HepG2 (cell line): ENCODE results near the gene SH3D19. TPM values are rescaled to one million over a fixed set of nuclear protein-coding genes. Genes with fewer than 3 reads are reported as not detected.
A peak's percentile ranks its signal among the peaks of the same experiment; 100 is the strongest.

ENCODE experiments used
- CENPBD1 ChIP-seq: sonication (generic); formaldehyde crosslinking; IDR thresholded peaks from 2 replicates; pipeline ENCODE4 v1.8.0; 2022; ENCODE audit warnings: missing genetic modification reagents, low read depth, mild to moderate bottlenecking, borderline replicate concordance
- E2F1 ChIP-seq: sonication (generic); formaldehyde crosslinking; IDR thresholded peaks from 2 replicates; pipeline ENCODE4 v1.5.0; 2020; ENCODE audit warnings: missing genetic modification reagents
- EEA1 ChIP-seq: sonication (generic); formaldehyde crosslinking; IDR thresholded peaks from 2 replicates; pipeline ENCODE4 v1.5.1; 2020; ENCODE audit warnings: mild to moderate bottlenecking, missing genetic modification reagents, borderline replicate concordance
- EZH2 ChIP-seq: conservative IDR thresholded peaks from 2 replicates; pipeline ENCODE4 v1.6.1; 2012; ENCODE audit warnings: mild to moderate bottlenecking, low read depth, low read length, moderate library complexity
- KLF15 ChIP-seq: sonication (generic); formaldehyde crosslinking; IDR thresholded peaks from 2 replicates; pipeline ENCODE4 v1.8.1; 2023; ENCODE audit warnings: borderline replicate concordance, mild to moderate bottlenecking, inconsistent platforms, missing genetic modification reagents, mixed read lengths
- MTF1 ChIP-seq: sonication (generic); formaldehyde crosslinking; IDR thresholded peaks from 2 replicates; pipeline ENCODE4 v1.5.0; 2020; ENCODE audit warnings: missing genetic modification reagents
- PAF1 ChIP-seq: IDR thresholded peaks from 2 replicates; pipeline ENCODE4 v1.6.1; 2016; ENCODE audit warnings: missing genetic modification reagents, missing compliant biosample characterization
- PAXIP1 ChIP-seq: sonication (generic); formaldehyde crosslinking; conservative IDR thresholded peaks from 2 replicates; pipeline ENCODE4 v1.4.0; 2020; ENCODE audit warnings: mild to moderate bottlenecking, missing genetic modification reagents, moderate library complexity
- REL ChIP-seq: sonication (generic); formaldehyde crosslinking; conservative IDR thresholded peaks from 2 replicates; pipeline ENCODE4 v1.8.0; 2022; ENCODE audit warnings: mild to moderate bottlenecking, missing genetic modification reagents, moderate library complexity
- TBP ChIP-seq: sonication (generic); formaldehyde crosslinking; IDR thresholded peaks from 2 replicates; pipeline ENCODE4 v1.5.0; 2020; ENCODE audit warnings: missing genetic modification reagents
- TRIM22 ChIP-seq: fragments of 450-650 bp; IDR thresholded peaks from 2 replicates; pipeline ENCODE4 v1.6.1; 2017
- ZBTB4 ChIP-seq: sonication (generic); formaldehyde crosslinking; IDR thresholded peaks from 2 replicates; pipeline ENCODE4 v1.4.0; 2020; ENCODE audit warnings: missing genetic modification reagents, mild to moderate bottlenecking, borderline replicate concordance
- ZBTB7B ChIP-seq: sonication (generic); formaldehyde crosslinking; IDR thresholded peaks from 2 replicates; pipeline ENCODE4 v1.4.0; 2020; ENCODE audit warnings: missing genetic modification reagents
- ZNF17 ChIP-seq: sonication (generic); formaldehyde crosslinking; IDR thresholded peaks from 2 replicates; pipeline ENCODE4 v1.5.0; 2020; ENCODE audit warnings: mild to moderate bottlenecking, missing genetic modification reagents
- ZNF207 ChIP-seq: fragments of 450-650 bp; IDR thresholded peaks from 2 replicates; pipeline ENCODE4 v1.6.1; 2016; ENCODE audit warnings: antibody characterized with exemption, borderline replicate concordance
- ZNF557 ChIP-seq: sonication (generic); formaldehyde crosslinking; IDR thresholded peaks from 2 replicates; pipeline ENCODE4 v1.4.0; 2020; ENCODE audit warnings: missing genetic modification reagents
- ZNF770 ChIP-seq: sonication (generic); formaldehyde crosslinking; IDR thresholded peaks from 2 replicates; pipeline ENCODE4 v1.5.0; 2020; ENCODE audit warnings: mild to moderate bottlenecking, missing genetic modification reagents
- ZNF883 ChIP-seq: sonication (generic); formaldehyde crosslinking; IDR thresholded peaks from 2 replicates; pipeline ENCODE4 v1.5.1; 2020; ENCODE audit warnings: mild to moderate bottlenecking, missing genetic modification reagents; ENCODE audit errors: not compliant biosample characterization
- polyA plus RNA-seq, 8 experiments: library from polyadenylated mRNA; depleted of rRNA in 3 of 8; stranded (reverse) in 7 of 8; unstranded in 1 of 8; fragments of >200 nt; fragmentation: Illumina TruSeq in 4 of 8; extraction: Trizol in 4 of 8; gene quantifications; 2 replicates each; pipeline versions ENCODE4 v1.2.1 to v1.2.3, GENCODE V29; 2011 to 2016; ENCODE audit warnings: low read depth in 4 of 8, missing spikeins in 1 of 8, mixed read lengths in 1 of 8; ENCODE audit not compliant: insufficient read depth in 1 of 8
- total RNA-seq, 5 experiments: library from RNA; depleted of rRNA; stranded (reverse); fragments of >200 nt; fragmentation: Illumina TruSeq; extraction: Trizol; gene quantifications; 2 replicates each; pipeline ENCODE4 v1.2.3, GENCODE V29; 2016; ENCODE audit warnings: low read depth in 1 of 5

Gene SH3D19
- total and polyA plus RNA-seq, 2 of the 13 experiments (the other 11 are each of a cell fraction or from before 2014, with no cell fraction given): 31.2 to 38.0 TPM

- TF ChIP-seq PAXIP1: peak; percentile 96
- TF ChIP-seq ZNF770: peak; percentile 84
- no peak for TF ChIP-seq TBP (CRISPR knock-in tag)
- TF ChIP-seq EZH2: no peak
- TF ChIP-seq PAF1 (CRISPR knock-in tag): no peak
- peak; percentile 50; the same call in 1 of the 2 replicates for TF ChIP-seq ZNF557 (CRISPR knock-in tag)
- no peak for TF ChIP-seq TRIM22
- TF ChIP-seq KLF15: no peak
- no peak for TF ChIP-seq ZNF883
- no peak for TF ChIP-seq E2F1 (CRISPR knock-in tag)
- TF ChIP-seq MTF1: no peak
- no peak for TF ChIP-seq ZBTB4 (CRISPR knock-in tag)
- peak; percentile 34; the same call in 1 of the 2 replicates for TF ChIP-seq ZBTB7B
- TF ChIP-seq REL (CRISPR knock-in tag): no peak
- no peak for TF ChIP-seq CENPBD1
- no peak for TF ChIP-seq ZNF207
- no peak for TF ChIP-seq ZNF17 (CRISPR knock-in tag)
- TF ChIP-seq EEA1 (CRISPR knock-in tag): no peak
Measured at GRCh38 chr4:151204925-151205524, 120.4 kb downstream of the SH3D19 start (continued).
